IMR-90 (cell line): ENCODE measurements around the gene SLC17A3. TPM values are rescaled to one million over a fixed set of nuclear protein-coding genes. Genes with fewer than 3 reads are reported as not detected.

Experiments
- ATAC-seq: fragments of 200-7000 bp; cut with Tn5 transposase; 2 replicates; pipeline ENCODE4 v1.9.1; 2020; ENCODE audit warnings: low read depth, mild to moderate bottlenecking, moderate library complexity
- BruUV-seq: library from RNA; stranded (reverse); fragments of 400-500 nt; replicated peaks from 2 replicates; lab custom pipeline; 2021; lab: Mats Ljungman, UMichigan
- CTCF ChIA-PET: fragments of 300-600 bp; formaldehyde crosslinking; extraction: SDS; loops from one replicate; lab custom pipeline; 2021; ENCODE audit warnings: antibody characterized with exemption; lab: Yijun Ruan, JAX
- POLR2A ChIA-PET: fragments of 300-600 bp; sonication (Branson Sonifier 250); formaldehyde crosslinking; loops from one replicate; lab custom pipeline; 2022; ENCODE audit warnings: antibody characterized with exemption; ENCODE audit not compliant: unreplicated experiment; lab: Charles Lee
- DNase-seq: peaks from one replicate; pipeline ENCODE4 v3.0.0; 2013
- H2AFZ ChIP-seq: replicated peaks from 2 replicates; pipeline ENCODE3; 2013; ENCODE audit warnings: low read length, mild to moderate bottlenecking; ENCODE audit not compliant: poor library complexity
- H2AK5ac ChIP-seq: 2 replicates; pipeline ENCODE4 v1.6.1; 2013; ENCODE audit warnings: low read depth, low read length, inconsistent platforms
- H2AK9ac ChIP-seq: replicated peaks from 2 replicates; pipeline ENCODE3; 2013; ENCODE audit warnings: mild to moderate bottlenecking, low read depth, low read length, moderate library complexity; ENCODE audit not compliant: poor library complexity
- H2BK120ac ChIP-seq: 2 replicates; pipeline ENCODE4 v1.6.1; 2013; ENCODE audit warnings: low read depth, low read length, inconsistent platforms
- H2BK15ac ChIP-seq: 3 replicates; pipeline ENCODE4 v1.6.1; 2013; ENCODE audit warnings: low read depth, low read length, inconsistent platforms
- H2BK20ac ChIP-seq: 2 replicates; pipeline ENCODE4 v1.6.1; 2013; ENCODE audit warnings: low read depth, mild to moderate bottlenecking, inconsistent platforms, low read length, moderate library complexity
- H2BK5ac ChIP-seq: 2 replicates; pipeline ENCODE4 v1.6.1; 2013; ENCODE audit warnings: mild to moderate bottlenecking, low read depth, low read length, inconsistent platforms; ENCODE audit not compliant: poor library complexity, severe bottlenecking
- H3K14ac ChIP-seq: replicated peaks from 2 replicates; pipeline ENCODE4 v1.6.1; 2013; ENCODE audit warnings: low read depth, low read length, inconsistent platforms
- H3K18ac ChIP-seq: 2 replicates; pipeline ENCODE4 v1.6.1; 2013; ENCODE audit warnings: low read depth, low read length, control low read depth
- H3K23ac ChIP-seq: 2 replicates; pipeline ENCODE4 v1.6.1; 2013; ENCODE audit warnings: low read depth, low read length, inconsistent platforms
- H3K27ac ChIP-seq: 2 replicates; pipeline ENCODE4 v1.5.1; 2013; ENCODE audit warnings: mild to moderate bottlenecking, control low read depth, low read length; ENCODE audit not compliant: insufficient read depth
- H3K27me3 ChIP-seq: 2 replicates; pipeline ENCODE4 v1.6.1; 2013; ENCODE audit warnings: low read length; ENCODE audit not compliant: control insufficient read depth, insufficient read depth
- H3K36me3 ChIP-seq: 2 replicates; pipeline ENCODE4 v1.6.1; 2013; ENCODE audit warnings: low read length, mixed read lengths; ENCODE audit not compliant: control insufficient read depth, insufficient read depth
- H3K4ac ChIP-seq: 2 replicates; pipeline ENCODE4 v1.6.1; 2013; ENCODE audit warnings: low read depth, low read length, inconsistent platforms
- H3K4me1 ChIP-seq: 2 replicates; pipeline ENCODE4 v1.6.1; 2013; ENCODE audit warnings: low read length, mixed read lengths; ENCODE audit not compliant: control insufficient read depth, insufficient read depth
- H3K4me2 ChIP-seq: 2 replicates; pipeline ENCODE4 v1.6.1; 2013; ENCODE audit warnings: low read depth, mild to moderate bottlenecking, control low read depth, low read length, moderate library complexity
- H3K4me3 ChIP-seq: 2 replicates; pipeline ENCODE4 v1.5.1; 2013; ENCODE audit warnings: low read depth, mild to moderate bottlenecking, control low read depth, low read length, moderate library complexity; ENCODE audit not compliant: insufficient read depth
- H3K56ac ChIP-seq: 2 replicates; pipeline ENCODE4 v1.6.1; 2013; ENCODE audit warnings: low read length, inconsistent platforms; ENCODE audit not compliant: insufficient read depth; ENCODE audit errors: extremely low read depth
- H3K79me1 ChIP-seq, 2 experiments: 2 replicates each; pipeline ENCODE4 v1.6.1; 2013; ENCODE audit warnings: low read length in 2 of 2, inconsistent platforms in 1 of 2, low read depth in 1 of 2
- H3K9ac ChIP-seq: 2 replicates; pipeline ENCODE4 v1.6.1; 2013; ENCODE audit warnings: low read depth, low read length, control low read depth
- H3K9me1 ChIP-seq: 2 replicates; pipeline ENCODE4 v1.6.1; 2013; ENCODE audit warnings: low read length, inconsistent platforms; ENCODE audit not compliant: insufficient read depth
- H3K9me3 ChIP-seq: 2 replicates; pipeline ENCODE4 v1.6.1; 2013; ENCODE audit warnings: low read length; ENCODE audit not compliant: control insufficient read depth, insufficient read depth
- H4K20me1 ChIP-seq: 2 replicates; pipeline ENCODE4 v1.6.1; 2013; ENCODE audit warnings: low read length, inconsistent platforms; ENCODE audit not compliant: insufficient read depth
- H4K5ac ChIP-seq: 2 replicates; pipeline ENCODE4 v1.6.1; 2013; ENCODE audit warnings: mild to moderate bottlenecking, low read depth, low read length, control low read depth
- H4K8ac ChIP-seq, 2 experiments: 2 replicates each; pipeline ENCODE4 v1.6.1; 2013; ENCODE audit warnings: low read depth in 2 of 2, low read length in 2 of 2, control low read depth in 1 of 2, inconsistent platforms in 1 of 2
- H4K91ac ChIP-seq: 2 replicates; pipeline ENCODE4 v1.6.1; 2013; ENCODE audit warnings: low read depth, low read length, inconsistent platforms; ENCODE audit not compliant: insufficient read depth
- BHLHE40 ChIP-seq: fragments of 150-350 bp; IDR thresholded peaks from 2 replicates; pipeline ENCODE4 v1.6.1; 2016; ENCODE audit warnings: mild to moderate bottlenecking, low read depth, low read length
- CEBPB ChIP-seq: IDR thresholded peaks from 2 replicates; pipeline ENCODE4 v1.6.1; 2012; ENCODE audit warnings: low read depth, low read length, improper control_type of control experiment
- CHD1 ChIP-seq: IDR thresholded peaks from 2 replicates; pipeline ENCODE4 v1.6.1; 2012; ENCODE audit warnings: low read depth, low read length, improper control_type of control experiment
- FOS ChIP-seq: fragments of 150-350 bp; IDR thresholded peaks from 2 replicates; pipeline ENCODE4 v1.6.1; 2016; ENCODE audit warnings: low read depth, low read length
- MAFK ChIP-seq: IDR thresholded peaks from 2 replicates; pipeline ENCODE4 v1.6.1; 2012; ENCODE audit warnings: low read depth, low read length, improper control_type of control experiment
- MAZ ChIP-seq: IDR thresholded peaks from 2 replicates; pipeline ENCODE4 v1.6.1; 2012; ENCODE audit warnings: low read depth, mild to moderate bottlenecking, low read length, improper control_type of control experiment, moderate library complexity, borderline replicate concordance
- MXI1 ChIP-seq: IDR thresholded peaks from 2 replicates; pipeline ENCODE4 v1.6.1; 2012; ENCODE audit warnings: low read depth, mild to moderate bottlenecking, low read length, moderate library complexity, borderline replicate concordance
- NFE2L2 ChIP-seq: fragments of 150-350 bp; IDR thresholded peaks from 2 replicates; pipeline ENCODE4 v1.6.1; 2016; ENCODE audit warnings: low read depth, mild to moderate bottlenecking, low read length
- POLR2A ChIP-seq: IDR thresholded peaks from 2 replicates; pipeline ENCODE4 v1.6.1; 2012; ENCODE audit warnings: mild to moderate bottlenecking, low read depth, low read length
- RAD21 ChIP-seq: IDR thresholded peaks from 2 replicates; pipeline ENCODE4 v1.6.1; 2012; ENCODE audit warnings: low read length, improper control_type of control experiment
- RCOR1 ChIP-seq: IDR thresholded peaks from 2 replicates; pipeline ENCODE4 v1.6.1; 2012; ENCODE audit warnings: mild to moderate bottlenecking, low read length, improper control_type of control experiment; ENCODE audit not compliant: insufficient replicate concordance
- RFX5 ChIP-seq: IDR thresholded peaks from 2 replicates; pipeline ENCODE4 v1.8.0; 2012; ENCODE audit warnings: low read depth, mild to moderate bottlenecking, low read length, moderate library complexity
- SMC3 ChIP-seq: fragments of 150-350 bp; IDR thresholded peaks from 2 replicates; pipeline ENCODE4 v1.6.1; 2016; ENCODE audit warnings: low read depth, mild to moderate bottlenecking, antibody characterized with exemption, low read length, moderate library complexity
- WGBS, 2 experiments: methylation state at CpG; one replicate each; pipeline versions ENCODE4 v1.1.5 to v1.1.7; 2013; ENCODE audit warnings: missing lambda C conversion rate in 2 of 2; ENCODE audit not compliant: insufficient read length in 1 of 2; ENCODE audit errors: extremely low coverage in 2 of 2; 5-methylcytosine and 5-hydroxymethylcytosine counted together
- dilution Hi-C: fragments of 300-500 bp; cut with HindIII; formaldehyde crosslinking; loops from one replicate; pipeline ENCODE4 v1.14.3; 2018; ENCODE audit warnings: low sequenced_read_pairs; ENCODE audit not compliant: unreplicated experiment
- in situ Hi-C: fragments of 300-500 bp; cut with MboI; formaldehyde crosslinking; loops from 3 replicates; pipeline ENCODE4 v1.14.3; 2019; ENCODE audit warnings: low sequenced_read_pairs, inconsistent platforms, mixed read lengths
- intact Hi-C: fragments of 100-400 bp; cut with micrococcal nuclease; formaldehyde crosslinking; loops from 2 replicates; pipeline ENCODE4 v1.10.0; 2022
- polyA plus RNA-seq, 3 experiments: library from polyadenylated mRNA; depleted of rRNA; stranded (reverse); fragments of >200 nt; gene quantifications; 2 replicates each; pipeline ENCODE4 v1.2.3, GENCODE V29; 2012; ENCODE audit warnings: low replicate concordance in 1 of 3
- total RNA-seq: library from RNA; depleted of rRNA; stranded (reverse); fragments of >200 nt; gene quantifications from 2 replicates; pipeline ENCODE4 v1.2.3, GENCODE V29; 2012
- TF ChIP-seq, protein P1 (sequence below): fragments of 150-350 bp; IDR thresholded peaks from 2 replicates; pipeline ENCODE4 v1.6.1; 2016; ENCODE audit warnings: low read depth, mild to moderate bottlenecking, low read length, moderate library complexity, borderline replicate concordance
- TF ChIP-seq, protein P2 (sequence below): fragments of 150-350 bp; IDR thresholded peaks from 2 replicates; pipeline ENCODE4 v1.6.1; 2017; ENCODE audit warnings: mild to moderate bottlenecking, antibody characterized with exemption, low read length, low read depth
- TF ChIP-seq, protein P3 (sequence below): conservative IDR thresholded peaks from 2 replicates; pipeline ENCODE4 v1.5.1; 2012; ENCODE audit warnings: mild to moderate bottlenecking, low read depth, low read length, improper control_type of control experiment

The SLC17A3 gene
- total and polyA plus RNA-seq, 2 of the 4 experiments (the other 2 are of a cell fraction), result not detected

DNA sequence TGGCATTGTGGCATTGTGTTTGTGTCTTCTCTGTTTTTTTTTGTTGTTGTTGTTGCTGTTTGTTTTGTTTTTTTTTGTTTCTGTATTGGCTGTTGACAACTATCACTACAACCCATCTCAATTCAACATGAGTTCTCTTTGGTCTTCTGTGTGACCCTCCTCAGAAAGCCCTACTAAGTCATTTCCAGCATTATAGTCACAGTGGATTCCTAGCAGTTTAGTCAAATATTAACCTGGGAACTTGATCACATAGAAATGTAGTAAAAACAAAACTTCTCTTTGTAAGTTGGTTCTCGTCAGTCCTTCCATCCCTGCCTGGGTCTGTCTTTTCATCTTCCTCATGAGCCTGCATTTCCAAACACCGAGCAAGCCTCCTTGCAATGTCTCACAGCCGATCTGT lies 39.7 kb upstream of the SLC17A3 start:
- Histone ChIP-seq H3K9ac (no peak overlapping the region), H3K4me3 (no peak overlapping the region), H4K8ac (no peak overlapping the region), H3K27me3 (no peaks in the 10 kb centered on the region), H2BK15ac (no peak overlapping the region), H4K5ac (no peak overlapping the region), H3K9me3 (no peaks in the 10 kb centered on the region), H3K79me1 (no peaks in the 10 kb centered on the region), H3K56ac (no peak overlapping the region), H2AK9ac (no peak overlapping the region), H2AK5ac (no peak overlapping the region), H3K18ac (no peak overlapping the region), H3K4me1 (no peaks in the 10 kb centered on the region), H3K36me3 (no peaks in the 10 kb centered on the region), H2BK20ac (no peak overlapping the region), H3K23ac (no peak overlapping the region), H3K4ac (no peak overlapping the region), H3K14ac (no peak overlapping the region), H2BK120ac (no peak overlapping the region), H4K20me1 (no peaks in the 10 kb centered on the region), H3K27ac (no peak overlapping the region), H2AFZ (no peak overlapping the region), H3K4me2 (no peak overlapping the region), H2BK5ac (no peak overlapping the region), H4K91ac (no peak overlapping the region), H3K9me1 (no peaks in the 10 kb centered on the region)
- DNase-seq (no peak), ATAC-seq (no peak)
- POLR2A ChIA-PET, result no interaction called here
- dilution Hi-C loops, result no loop called here
- in situ Hi-C loops, result no loop called here
- CTCF ChIA-PET, result no interaction called here
- no TSS peak for BruUV-seq
- TF ChIP-seq NFE2L2 (no peak), FOS (no peak), RCOR1 (no peak), MAZ (no peak), MXI1 (no peak), CEBPB (no peak), POLR2A (no peak), SMC3 (no peak), CHD1 (no peak), RFX5 (no peak), RAD21 (no peak), BHLHE40 (no peak), MAFK (no peak)
- TF ChIP-seq, protein P1, sequence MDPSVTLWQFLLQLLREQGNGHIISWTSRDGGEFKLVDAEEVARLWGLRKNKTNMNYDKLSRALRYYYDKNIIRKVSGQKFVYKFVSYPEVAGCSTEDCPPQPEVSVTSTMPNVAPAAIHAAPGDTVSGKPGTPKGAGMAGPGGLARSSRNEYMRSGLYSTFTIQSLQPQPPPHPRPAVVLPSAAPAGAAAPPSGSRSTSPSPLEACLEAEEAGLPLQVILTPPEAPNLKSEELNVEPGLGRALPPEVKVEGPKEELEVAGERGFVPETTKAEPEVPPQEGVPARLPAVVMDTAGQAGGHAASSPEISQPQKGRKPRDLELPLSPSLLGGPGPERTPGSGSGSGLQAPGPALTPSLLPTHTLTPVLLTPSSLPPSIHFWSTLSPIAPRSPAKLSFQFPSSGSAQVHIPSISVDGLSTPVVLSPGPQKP, result no peak
- TF ChIP-seq, protein P2, sequence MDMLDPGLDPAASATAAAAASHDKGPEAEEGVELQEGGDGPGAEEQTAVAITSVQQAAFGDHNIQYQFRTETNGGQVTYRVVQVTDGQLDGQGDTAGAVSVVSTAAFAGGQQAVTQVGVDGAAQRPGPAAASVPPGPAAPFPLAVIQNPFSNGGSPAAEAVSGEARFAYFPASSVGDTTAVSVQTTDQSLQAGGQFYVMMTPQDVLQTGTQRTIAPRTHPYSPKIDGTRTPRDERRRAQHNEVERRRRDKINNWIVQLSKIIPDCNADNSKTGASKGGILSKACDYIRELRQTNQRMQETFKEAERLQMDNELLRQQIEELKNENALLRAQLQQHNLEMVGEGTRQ, result no peak
- TF ChIP-seq, protein P3, sequence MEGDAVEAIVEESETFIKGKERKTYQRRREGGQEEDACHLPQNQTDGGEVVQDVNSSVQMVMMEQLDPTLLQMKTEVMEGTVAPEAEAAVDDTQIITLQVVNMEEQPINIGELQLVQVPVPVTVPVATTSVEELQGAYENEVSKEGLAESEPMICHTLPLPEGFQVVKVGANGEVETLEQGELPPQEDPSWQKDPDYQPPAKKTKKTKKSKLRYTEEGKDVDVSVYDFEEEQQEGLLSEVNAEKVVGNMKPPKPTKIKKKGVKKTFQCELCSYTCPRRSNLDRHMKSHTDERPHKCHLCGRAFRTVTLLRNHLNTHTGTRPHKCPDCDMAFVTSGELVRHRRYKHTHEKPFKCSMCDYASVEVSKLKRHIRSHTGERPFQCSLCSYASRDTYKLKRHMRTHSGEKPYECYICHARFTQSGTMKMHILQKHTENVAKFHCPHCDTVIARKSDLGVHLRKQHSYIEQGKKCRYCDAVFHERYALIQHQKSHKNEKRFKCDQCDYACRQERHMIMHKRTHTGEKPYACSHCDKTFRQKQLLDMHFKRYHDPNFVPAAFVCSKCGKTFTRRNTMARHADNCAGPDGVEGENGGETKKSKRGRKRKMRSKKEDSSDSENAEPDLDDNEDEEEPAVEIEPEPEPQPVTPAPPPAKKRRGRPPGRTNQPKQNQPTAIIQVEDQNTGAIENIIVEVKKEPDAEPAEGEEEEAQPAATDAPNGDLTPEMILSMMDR, result no peak
- intact Hi-C loops, result no loop called here
- no CpG with 5 or more reads among the region's 3 CpGs for WGBS, 2 experiments
